Measurements from ENCODE around the gene OR5H15. TPM values are rescaled to one million over a fixed set of nuclear protein-coding genes. Genes with fewer than 3 reads are reported as not detected.

The OR5H15 gene
- total RNA-seq, 1 experiment from 2014 or later = not detected

DNA sequence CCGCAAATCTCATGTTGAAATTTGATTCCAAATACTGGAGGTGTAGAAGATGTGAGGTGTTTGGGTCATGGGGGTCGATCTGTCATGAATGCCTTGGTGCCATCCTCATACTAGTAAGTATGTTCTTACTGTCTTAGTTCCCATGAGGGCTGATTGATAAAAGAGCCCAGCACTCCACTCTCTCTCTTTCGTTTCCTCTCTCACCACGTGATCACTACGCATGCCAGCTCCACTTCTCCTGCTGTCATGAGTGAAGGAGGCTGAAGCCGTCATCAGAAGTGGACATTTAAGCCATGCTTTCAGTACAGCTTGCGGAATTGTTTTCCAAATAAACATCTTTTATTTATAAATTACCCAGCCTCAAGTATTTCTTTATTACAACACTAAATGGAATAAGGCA lies 6.1 kb downstream of the OR5H15 start:
- CTCF ChIA-PET = interaction anchor here (1.6 kb wide), 1 partner anchor 157 kb away, joined by 3 read pairs; no protein-coding TSS in a partner anchor
- H3K36me3 ChIP-seq (ENCODE audit: control insufficient read depth in 1 of 2, insufficient read depth in 2 of 2, low read length in 2 of 2) = no peaks in the 10 kb centered on the region
- H3K4me2 ChIP-seq (ENCODE audit: low read length) = no peak overlapping the region
- H3K4me3 ChIP-seq (replicated peaks in 1 of 2; ENCODE audit: low read depth in 1 of 2, low read length in 2 of 2) = no peak overlapping the region
- no peaks in the 10 kb centered on the region for H3K4me1 ChIP-seq (ENCODE audit: control insufficient read depth in 1 of 2, insufficient read depth in 2 of 2, low read length in 2 of 2)
- H3K9me3 ChIP-seq (ENCODE audit: control insufficient read depth in 1 of 2, insufficient read depth in 1 of 2, low read depth in 1 of 2, low read length in 2 of 2) = no peaks in the 10 kb centered on the region
- intact Hi-C loops (cut with micrococcal nuclease) = no loop called here
- H3K79me2 ChIP-seq (ENCODE audit: insufficient read depth, low read length) = no peaks in the 10 kb centered on the region
- H3K27me3 ChIP-seq (ENCODE audit: insufficient read depth, low read length) = no peaks in the 10 kb centered on the region
- TF ChIP-seq ZFX (IDR thresholded peaks at IDR 0.05) (no peak), POLR2A (IDR thresholded peaks at IDR 0.05; ENCODE audit: borderline replicate concordance, extremely low read depth, insufficient read depth, insufficient read length) (no peak), ZNF274 (IDR thresholded peaks at IDR 0.05; ENCODE audit: low read depth, low read length) (no peak), CEBPB (IDR thresholded peaks at IDR 0.05; ENCODE audit: low read depth) (no peak)
- BruUV-seq (replicated peaks) = no TSS peak
- ATAC-seq (no peak), DNase-seq (ENCODE audit: low read depth, low spot score) (no peak)
- no peak overlapping the region for H3K9ac ChIP-seq (ENCODE audit: low read length)
- POLR2A ChIA-PET = no interaction called here
- H4K20me1 ChIP-seq (ENCODE audit: insufficient read depth) = no peaks in the 10 kb centered on the region
- RAD21 ChIA-PET (ENCODE audit: low non-redundant PET in 1 of 2, low total read pairs in 2 of 2, uncharacterized antibody in 2 of 2, unreplicated experiment in 2 of 2) = no interaction called here
- H3K27ac ChIP-seq (ENCODE audit: low read depth, low read length) = no peak overlapping the region
- no peaks in the 10 kb centered on the region for H3K9me2 ChIP-seq (ENCODE audit: insufficient read depth)
- no peak overlapping the region for H2AFZ ChIP-seq (ENCODE audit: low read depth, low read length, poor library complexity, severe bottlenecking)

DNA sequence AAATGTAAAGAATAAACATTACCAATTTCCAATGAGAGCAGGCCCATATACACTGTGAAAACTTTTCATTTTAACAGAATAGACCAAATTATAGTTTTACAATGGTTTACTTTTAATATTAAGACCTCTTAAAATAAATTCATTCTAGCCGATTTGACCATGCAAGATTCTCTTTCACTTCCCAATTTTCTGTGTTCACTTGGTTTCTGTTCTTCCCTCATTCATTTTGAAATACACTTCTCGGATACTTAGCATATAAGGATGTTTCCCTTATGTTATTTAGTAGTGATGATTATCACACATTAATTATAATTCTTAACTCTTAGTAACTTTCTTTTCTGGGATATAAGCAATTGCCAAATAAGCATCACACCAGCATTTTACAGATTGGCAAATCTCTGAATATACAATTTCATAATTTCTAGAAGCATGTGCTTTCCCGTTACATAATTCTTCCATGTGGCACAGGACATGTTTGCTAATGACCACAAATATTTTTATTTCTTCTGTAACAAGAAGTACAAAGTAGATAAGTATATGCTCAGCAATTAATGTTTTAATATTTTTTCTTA lies 13.9 kb downstream of the OR5H15 start:
- ChIA-PET CTCF (no interaction called here), RAD21 (ENCODE audit: low non-redundant PET in 1 of 2, low total read pairs in 2 of 2, uncharacterized antibody in 2 of 2, unreplicated experiment in 2 of 2) (no interaction called here), POLR2A (no interaction called here)
- intact Hi-C loops (cut with micrococcal nuclease) = loop anchor here (10.0 kb wide), 1 partner anchor 394 kb away; no protein-coding TSS in a partner anchor
- H3K9me2 ChIP-seq (ENCODE audit: insufficient read depth) = no peaks in the 10 kb centered on the region
- BruUV-seq (replicated peaks) = no TSS peak
- H2AFZ ChIP-seq (ENCODE audit: low read depth, low read length, poor library complexity, severe bottlenecking) = no peak overlapping the region
- H3K4me1 ChIP-seq (ENCODE audit: control insufficient read depth in 1 of 2, insufficient read depth in 2 of 2, low read length in 2 of 2) = no peaks in the 10 kb centered on the region
- no peak for TF ChIP-seq YY1 (IDR thresholded peaks at IDR 0.05; ENCODE audit: extremely low read depth, insufficient replicate concordance, low read depth, low read length)
- no peak for TF ChIP-seq SIN3A (IDR thresholded peaks at IDR 0.05; ENCODE audit: low read depth)
- TF ChIP-seq, protein P1, sequence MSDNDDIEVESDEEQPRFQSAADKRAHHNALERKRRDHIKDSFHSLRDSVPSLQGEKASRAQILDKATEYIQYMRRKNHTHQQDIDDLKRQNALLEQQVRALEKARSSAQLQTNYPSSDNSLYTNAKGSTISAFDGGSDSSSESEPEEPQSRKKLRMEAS (IDR thresholded peaks at IDR 0.05) = no peak
- no peak for TF ChIP-seq CEBPB (IDR thresholded peaks at IDR 0.05; ENCODE audit: low read depth)
- no peak for TF ChIP-seq ZNF274 (IDR thresholded peaks at IDR 0.05; ENCODE audit: low read depth, low read length)
- TF ChIP-seq, protein P2, sequence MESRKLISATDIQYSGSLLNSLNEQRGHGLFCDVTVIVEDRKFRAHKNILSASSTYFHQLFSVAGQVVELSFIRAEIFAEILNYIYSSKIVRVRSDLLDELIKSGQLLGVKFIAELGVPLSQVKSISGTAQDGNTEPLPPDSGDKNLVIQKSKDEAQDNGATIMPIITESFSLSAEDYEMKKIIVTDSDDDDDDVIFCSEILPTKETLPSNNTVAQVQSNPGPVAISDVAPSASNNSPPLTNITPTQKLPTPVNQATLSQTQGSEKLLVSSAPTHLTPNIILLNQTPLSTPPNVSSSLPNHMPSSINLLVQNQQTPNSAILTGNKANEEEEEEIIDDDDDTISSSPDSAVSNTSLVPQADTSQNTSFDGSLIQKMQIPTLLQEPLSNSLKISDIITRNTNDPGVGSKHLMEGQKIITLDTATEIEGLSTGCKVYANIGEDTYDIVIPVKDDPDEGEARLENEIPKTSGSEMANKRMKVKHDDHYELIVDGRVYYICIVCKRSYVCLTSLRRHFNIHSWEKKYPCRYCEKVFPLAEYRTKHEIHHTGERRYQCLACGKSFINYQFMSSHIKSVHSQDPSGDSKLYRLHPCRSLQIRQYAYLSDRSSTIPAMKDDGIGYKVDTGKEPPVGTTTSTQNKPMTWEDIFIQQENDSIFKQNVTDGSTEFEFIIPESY (IDR thresholded peaks at IDR 0.05; ENCODE audit: extremely low read depth, insufficient replicate concordance, low read length) = no peak
- no peak overlapping the region for H3K9ac ChIP-seq (ENCODE audit: low read length)
- H3K27ac ChIP-seq (ENCODE audit: low read depth, low read length) = no peak overlapping the region
- no peaks in the 10 kb centered on the region for H3K9me3 ChIP-seq (ENCODE audit: control insufficient read depth in 1 of 2, insufficient read depth in 1 of 2, low read depth in 1 of 2, low read length in 2 of 2)
- H3K4me2 ChIP-seq (ENCODE audit: low read length) = no peak overlapping the region
- no peaks in the 10 kb centered on the region for H3K27me3 ChIP-seq (ENCODE audit: insufficient read depth, low read length)
- no peak overlapping the region for H3K4me3 ChIP-seq (replicated peaks in 1 of 2; ENCODE audit: low read depth in 1 of 2, low read length in 2 of 2)
- no peaks in the 10 kb centered on the region for H3K79me2 ChIP-seq (ENCODE audit: insufficient read depth, low read length)
- no peaks in the 10 kb centered on the region for H4K20me1 ChIP-seq (ENCODE audit: insufficient read depth)
- no peaks in the 10 kb centered on the region for H3K36me3 ChIP-seq (ENCODE audit: control insufficient read depth in 1 of 2, insufficient read depth in 2 of 2, low read length in 2 of 2)
- ATAC-seq (no peak), DNase-seq (ENCODE audit: low read depth, low spot score) (no peak)

Measured in HCT116 (cell line).